NOMO-1 (cell line): ENCODE data around the gene TMEM128.
A peak's percentile ranks its signal among the peaks of the same experiment; 100 is the strongest.
"Not testable (repeated sequence)": the region's sequence is repeated elsewhere in the genome, so short reads cannot be mapped to it uniquely, and the experiment has no call there.

Experiments
- DNase-seq, 2 experiments: peaks; one replicate each; lab custom pipeline; 2025; ENCODE audit not compliant: unreplicated experiment in 2 of 2; lab: John Stamatoyannopoulos, UW

Gene TMEM128

DNA sequence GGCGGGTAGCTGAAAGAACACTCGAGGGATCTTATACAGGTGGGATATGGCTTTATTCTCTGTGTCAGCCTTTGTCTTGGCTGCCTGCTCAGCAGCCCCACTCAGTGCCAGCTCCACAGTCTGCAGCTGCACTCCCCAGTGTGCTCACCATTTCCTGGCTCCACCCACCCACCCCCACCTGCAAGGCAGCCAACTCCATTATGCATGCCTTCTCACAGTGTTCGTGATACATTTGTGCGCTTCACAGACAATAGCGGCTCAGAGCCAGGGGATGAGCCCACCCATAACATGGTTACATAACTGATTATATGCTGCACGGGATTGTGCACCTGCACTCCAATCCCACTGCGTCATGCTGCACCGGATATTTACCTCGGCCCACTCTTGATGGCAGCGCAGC is 8.8 kb upstream of the TMEM128 start:
- no peak for DNase-seq

GRCh38 chr4:4254666-4255065 is 6.6 kb upstream of the TMEM128 start:
- no peak for DNase-seq

DNA sequence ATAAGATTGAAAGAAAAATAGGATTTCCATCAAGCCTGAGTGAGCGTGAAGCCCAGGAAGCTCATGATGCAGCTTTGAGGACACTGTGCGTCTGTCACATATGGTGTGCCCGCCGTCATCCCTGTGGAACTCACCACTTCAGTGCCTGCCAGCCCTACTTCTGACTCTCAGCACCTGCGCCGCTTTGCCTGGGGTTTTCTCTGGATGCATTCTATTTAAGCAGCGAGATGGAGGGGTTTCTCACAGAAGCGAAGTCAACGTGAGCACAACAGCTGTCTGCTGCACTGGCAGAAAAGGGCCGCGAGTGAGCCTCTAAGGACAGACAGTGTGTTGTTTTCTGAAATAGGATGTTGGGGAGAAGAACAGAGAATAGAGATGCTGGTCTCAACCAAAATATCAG is 6.2 kb upstream of the TMEM128 start:
- no peak for DNase-seq

- no peak for DNase-seq
These were observed 1.8 kb upstream of the TMEM128 start for GRCh38 chr4:4249866-4250265.

DNA sequence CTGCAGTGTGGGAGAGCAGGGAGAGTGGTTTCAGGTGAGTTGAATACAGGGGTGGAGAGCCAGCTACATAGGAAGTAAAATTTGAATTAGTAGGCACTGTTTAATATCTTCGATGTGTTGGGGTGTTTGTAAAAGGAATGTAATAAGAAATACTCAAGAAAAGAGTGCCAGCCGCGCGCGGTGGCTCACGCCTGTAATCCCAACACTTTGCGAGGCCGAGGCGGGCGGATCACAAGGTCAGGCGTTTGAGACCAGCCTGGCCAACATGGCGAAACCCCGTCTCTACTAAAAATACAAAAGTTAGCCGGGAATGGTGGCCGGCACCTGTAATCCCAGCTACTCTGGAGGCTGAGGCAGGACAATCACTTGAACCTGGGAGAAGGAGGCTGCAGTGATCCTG is 1.3 kb upstream of the TMEM128 start:
- not testable (repeated sequence) for DNase-seq

DNA sequence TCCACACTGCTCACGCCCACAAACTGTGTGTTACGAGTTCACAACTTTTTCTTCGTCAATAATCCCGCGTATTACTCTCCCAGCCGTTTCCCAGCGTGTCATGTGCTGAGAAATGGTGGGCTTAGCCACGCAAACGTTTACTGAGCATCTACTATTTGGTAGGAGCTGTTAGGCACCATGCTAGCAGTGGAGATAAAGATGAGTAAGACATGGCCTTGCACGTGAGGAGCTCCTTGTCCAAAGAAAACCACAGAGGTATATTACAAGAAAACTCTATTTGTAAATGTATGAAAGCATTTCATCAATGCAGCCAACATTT is 821 bp upstream of the TMEM128 start:
- DNase-seq, result peak in 1 of 2 experiments; percentile 17

DNA sequence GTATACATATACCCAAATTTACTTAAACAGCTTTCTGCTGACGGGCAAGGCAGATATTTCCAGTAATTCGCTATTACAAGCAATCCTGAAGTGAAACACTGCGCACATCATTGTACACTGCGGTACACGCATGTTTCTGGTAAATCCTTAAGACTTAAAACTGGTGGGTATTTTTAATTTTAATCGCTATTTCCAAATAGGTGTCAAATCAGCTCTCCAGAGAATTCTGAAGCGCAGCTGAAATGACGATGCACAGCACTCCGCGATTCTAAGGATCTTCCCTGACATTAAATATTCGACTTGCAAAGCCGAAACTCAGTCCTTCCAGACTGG is 361 bp downstream of the TMEM128 start:
- DNase-seq, result peak in 1 of 2 experiments; percentile 37

- DNase-seq, result no peak
These were observed 2.9 kb downstream of the TMEM128 start for GRCh38 chr4:4245172-4245571.

GRCh38 chr4:4239551-4239950 is 8.5 kb downstream of the TMEM128 start:
- DNase-seq, result not testable (repeated sequence)

- DNase-seq, result no peak
These were observed 14.4 kb downstream of the TMEM128 start for GRCh38 chr4:4233610-4234009.

GRCh38 chr4:4228356-4228668 is 19.7 kb downstream of the TMEM128 start:
- DNase-seq, result no peak

DNA sequence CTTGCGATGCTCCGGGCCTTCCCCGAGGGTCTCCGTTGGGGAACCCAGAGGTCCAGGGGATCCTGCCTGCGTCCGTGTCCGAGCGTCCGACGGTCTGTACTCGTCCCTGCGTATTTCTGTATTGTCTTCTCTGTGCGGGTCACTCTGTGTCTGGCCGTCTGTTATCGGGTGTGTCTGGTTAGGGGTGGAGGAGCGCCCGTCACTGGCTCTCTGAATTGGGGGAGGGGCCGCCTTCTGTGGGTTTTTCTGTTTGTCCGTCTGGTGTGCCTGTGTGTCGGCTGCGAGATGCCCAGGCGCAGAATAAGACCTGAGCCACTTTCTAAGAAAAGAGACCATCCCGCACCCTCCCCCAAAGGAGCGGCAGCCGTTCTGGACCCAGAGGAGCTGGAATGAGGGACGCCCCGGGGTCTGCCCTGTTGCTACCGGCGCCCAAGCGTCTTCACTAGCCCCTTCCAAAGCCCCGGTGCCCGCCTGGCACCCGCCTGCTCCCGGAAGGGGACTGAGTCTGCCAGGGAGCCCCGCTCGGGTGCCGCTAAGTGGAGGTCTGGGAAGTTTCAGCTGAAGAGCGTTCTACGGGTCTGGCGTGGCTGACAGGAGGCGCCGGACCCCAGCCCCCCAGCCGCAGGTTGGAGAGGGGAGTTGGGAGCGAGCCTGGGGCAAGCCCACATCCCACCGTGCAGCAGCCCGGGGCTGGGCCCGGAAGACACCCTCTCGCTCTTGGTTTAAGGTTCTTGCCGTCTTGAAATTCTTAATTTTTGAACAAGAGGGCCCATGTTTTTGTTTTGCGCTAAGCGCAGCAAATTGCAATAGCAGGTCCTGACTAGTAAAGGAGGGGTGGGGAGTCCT is 20.3 kb downstream of the TMEM128 start:
- DNase-seq, result no peak

DNA sequence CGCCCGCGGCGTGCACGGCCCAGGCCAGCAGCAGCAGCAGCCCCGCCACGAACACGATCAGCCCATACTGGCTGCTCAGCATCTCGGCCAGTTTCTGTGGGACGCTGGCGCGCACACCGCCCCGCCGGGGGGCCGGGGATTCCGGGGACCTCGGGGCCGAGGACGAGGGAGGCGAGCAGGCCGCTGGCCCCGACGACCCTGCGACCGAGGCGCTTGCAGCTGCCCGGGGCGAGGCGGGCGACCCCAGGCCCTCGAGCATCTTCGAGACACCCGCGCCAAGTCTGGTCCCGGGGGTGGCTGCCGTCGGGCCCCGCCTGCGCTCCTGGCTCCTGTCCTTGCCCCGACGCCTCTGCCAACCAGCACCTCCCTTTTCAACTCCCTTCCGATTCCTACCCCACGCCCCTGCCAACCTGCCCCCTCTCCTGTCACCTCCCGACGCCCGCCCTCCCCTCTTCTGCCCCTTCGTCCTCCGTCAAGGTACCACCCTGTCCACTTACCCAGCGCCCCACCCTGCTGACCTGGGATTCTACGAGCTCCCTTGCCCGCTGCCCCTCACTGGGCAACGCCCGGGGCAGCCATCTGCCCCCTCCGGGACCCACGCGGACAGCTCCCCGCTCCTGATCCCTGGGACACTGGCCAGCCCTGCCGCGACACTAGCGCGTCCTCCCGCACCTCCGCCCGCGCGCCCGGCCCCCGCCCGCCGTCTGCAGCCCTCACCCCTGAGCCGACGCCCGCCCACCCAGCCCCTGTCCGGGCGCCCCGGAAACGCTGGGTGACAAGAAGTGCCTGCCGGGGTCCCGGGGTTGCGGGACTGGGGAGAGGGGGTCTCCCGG is 21.2 kb downstream of the TMEM128 start, which contains the start of gene OTOP1:
Gene OTOP1, minus strand, starts transcription at position 324 of the 833 bp plus-strand sequence. Its CDS starts 65 bp downstream, at position 259.
- DNase-seq, result no peak

- no peak for DNase-seq
These were observed 22.0 kb downstream of the TMEM128 start for GRCh38 chr4:4225915-4226605.

GRCh38 chr4:4217113-4217512 is 30.9 kb downstream of the TMEM128 start:
- no peak for DNase-seq

- DNase-seq, result no peak
These were observed 31.4 kb downstream of the TMEM128 start for GRCh38 chr4:4216648-4217047.

DNA sequence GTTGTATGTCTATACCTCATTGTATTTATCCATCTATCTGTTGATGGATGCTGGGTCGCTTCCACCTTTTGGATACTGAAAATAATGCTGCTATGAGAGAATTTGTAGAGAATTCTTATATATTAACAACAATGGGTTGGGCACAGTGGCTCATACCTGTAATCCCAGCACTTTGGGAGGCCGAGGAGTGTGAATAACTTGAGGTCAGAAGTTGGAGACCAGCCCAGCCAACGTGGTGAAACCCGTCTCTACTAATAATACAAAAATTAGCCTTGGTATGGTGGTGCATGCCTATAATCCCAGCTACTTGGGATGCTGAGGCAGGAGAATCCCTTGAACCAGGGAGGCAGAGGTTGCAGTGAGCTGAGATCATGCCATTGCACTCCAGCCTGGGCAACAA is 34.3 kb downstream of the TMEM128 start:
- DNase-seq, result not testable (repeated sequence)

- DNase-seq, result no peak
These were observed 41.8 kb downstream of the TMEM128 start for GRCh38 chr4:4206204-4206603.

GRCh38 chr4:4204401-4204745 is 43.6 kb downstream of the TMEM128 start:
- DNase-seq, result no peak

DNA sequence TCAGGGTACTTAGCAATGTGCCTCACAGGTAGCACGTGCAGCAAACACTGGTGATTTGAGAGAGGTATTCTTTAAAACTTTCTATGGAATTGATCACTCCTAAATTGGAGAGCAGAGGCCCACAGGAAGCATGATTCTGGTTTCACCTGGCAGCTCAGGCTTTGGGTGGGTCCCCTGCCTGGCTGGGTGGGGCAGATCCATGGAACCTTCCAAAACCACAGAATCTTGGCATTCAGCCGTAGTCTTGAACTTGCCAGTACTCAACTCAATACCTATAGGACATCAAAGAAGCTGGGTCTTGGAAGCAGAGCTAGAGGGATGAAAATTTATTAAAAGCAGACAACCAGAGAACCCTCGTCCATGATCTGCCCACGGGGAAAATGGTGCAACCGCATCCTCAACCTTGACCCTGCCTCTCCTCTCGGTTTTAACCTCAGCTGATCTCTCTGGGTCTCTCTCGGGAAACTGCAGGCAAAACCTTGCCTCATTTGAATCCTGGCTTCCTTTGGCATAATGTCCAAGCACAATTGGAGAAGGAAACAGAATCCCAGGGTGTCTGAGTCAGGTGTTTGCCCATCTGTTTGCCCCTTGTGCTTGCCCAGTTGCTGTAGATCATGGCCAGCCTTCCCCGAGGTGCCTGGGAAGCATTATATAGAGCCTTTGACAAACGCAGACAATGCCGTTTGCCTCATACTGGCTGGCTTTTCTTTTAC is 44.2 kb downstream of the TMEM128 start:
- DNase-seq, result no peak

DNA sequence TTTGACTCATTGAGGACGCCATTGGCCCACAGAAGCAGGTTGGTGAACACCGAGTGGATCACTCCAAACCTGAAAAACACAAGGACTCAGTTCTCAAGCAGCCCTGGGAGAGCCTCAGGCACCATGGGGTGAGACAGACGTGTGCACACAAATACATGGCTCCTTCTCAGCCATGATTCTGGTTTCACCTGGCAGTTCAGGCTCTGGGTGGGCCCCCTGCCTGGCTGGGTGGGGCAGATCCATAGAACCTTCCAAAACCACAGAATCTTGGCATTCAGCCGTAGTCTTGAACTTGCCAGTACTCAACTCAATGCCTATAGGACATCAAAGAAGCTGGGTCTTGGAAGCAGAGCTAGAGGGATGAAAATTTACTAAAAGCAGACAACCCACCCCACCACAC is 45.5 kb downstream of the TMEM128 start:
- no peak for DNase-seq
